GM19467 (cell line): Measurements from ENCODE around the gene RPL35.
"Not testable (repeated sequence)": the region's sequence is repeated elsewhere in the genome, so short reads cannot be mapped to it uniquely, and the experiment has no call there.

Experiments
- ATAC-seq: cut with Tn5 transposase; IDR thresholded peaks from one replicate; pipeline ENCODE4 v1.9.1; 2021; ENCODE audit warnings: mild to moderate bottlenecking, moderate library complexity; ENCODE audit not compliant: unreplicated experiment

The RPL35 gene

DNA sequence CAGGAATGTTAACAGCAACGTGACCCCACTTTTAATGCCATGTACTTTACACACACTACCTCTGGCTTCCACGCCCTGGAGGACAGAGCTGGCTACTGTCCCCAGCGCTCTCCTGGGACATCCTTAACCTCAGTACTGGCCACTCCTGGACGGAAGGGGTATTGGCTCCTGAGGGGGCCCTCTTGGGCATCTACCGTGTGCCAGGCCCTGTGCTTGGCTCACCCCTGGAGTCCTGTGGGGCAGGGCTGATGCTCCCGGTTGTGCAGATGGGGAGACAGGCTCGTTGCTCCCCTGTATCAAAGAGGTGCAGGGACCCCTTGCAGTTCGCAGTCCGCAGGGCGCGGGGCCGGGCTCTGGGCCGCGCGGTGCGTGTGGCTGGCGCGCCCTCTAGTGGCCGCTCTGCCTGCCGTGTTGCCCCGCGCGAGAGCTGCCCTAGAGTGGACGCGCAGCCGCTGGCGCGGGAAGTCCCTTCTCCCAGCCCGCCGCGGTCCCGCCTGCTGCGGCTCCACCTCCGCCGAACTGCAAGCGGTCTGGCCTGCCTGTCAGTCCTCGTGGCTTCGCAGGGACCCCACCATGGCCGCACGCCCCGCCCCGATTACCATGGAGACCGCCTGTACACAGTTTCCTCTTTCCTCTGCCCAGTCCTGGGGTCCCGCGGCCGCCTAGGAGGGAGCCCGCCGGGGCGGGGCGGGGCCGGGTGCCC lies 8.8 kb downstream of the RPL35 start, which contains the start of gene WDR38:
Gene WDR38 (plus strand): TSS at position 632 of the 703 bp plus-strand sequence. CDS start 72 bp downstream, outside the sequence.
- ATAC-seq = peak; percentile 63

DNA sequence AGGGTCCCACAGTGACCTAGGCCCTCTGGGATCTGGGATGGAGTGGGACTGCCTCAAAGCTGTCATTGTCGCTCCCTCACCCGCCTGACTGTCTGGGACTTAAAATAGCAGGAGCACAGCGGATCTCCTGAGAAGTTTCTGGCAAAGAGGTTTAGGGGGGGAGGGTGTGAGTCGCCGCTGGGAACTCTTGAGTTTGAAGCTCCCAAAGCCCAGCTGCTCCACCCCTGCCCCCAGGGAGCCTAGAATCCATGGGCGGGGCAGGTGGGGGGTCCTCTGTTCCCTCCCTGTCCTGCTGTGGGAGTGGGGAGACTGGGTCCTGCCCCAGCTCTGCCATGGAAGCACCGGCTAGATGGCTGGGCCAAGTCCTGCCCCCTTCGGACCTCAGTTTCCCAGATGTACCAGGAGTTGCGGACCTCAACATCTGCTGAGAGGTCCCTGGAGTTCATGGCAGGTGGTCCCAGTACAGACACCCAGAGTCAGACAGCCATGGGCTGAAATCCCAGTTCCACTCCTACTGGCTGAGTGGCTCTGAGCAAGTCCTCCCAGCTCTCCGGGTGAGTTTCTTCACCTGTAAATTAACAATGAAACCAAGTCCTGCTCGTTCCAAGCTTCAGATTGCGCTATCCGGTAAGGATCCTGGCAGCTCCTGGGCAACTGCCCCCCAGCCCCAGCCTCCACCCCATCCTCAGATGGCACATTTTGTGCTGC lies 9.5 kb downstream of the RPL35 start:
- no peak for ATAC-seq

DNA sequence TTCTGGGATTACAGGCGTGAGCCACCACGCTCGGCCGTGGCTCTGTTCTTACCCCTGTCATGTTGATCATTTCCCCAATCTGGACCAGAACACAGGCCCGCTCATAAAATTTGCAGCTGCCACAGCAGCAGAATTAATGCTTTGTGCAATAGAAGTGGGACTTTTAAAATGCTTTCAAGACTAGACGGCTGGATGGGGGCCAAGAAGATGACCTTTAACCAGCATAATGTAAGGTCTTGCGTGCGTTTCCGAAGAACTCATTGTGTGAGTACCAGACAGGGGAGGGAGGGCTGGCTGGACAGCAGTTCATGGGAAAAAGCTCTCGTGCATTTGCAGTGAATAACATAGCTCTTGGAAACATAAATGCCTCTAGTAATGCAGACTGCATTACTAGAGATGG lies 12.0 kb downstream of the RPL35 start:
- ATAC-seq = no peak

DNA sequence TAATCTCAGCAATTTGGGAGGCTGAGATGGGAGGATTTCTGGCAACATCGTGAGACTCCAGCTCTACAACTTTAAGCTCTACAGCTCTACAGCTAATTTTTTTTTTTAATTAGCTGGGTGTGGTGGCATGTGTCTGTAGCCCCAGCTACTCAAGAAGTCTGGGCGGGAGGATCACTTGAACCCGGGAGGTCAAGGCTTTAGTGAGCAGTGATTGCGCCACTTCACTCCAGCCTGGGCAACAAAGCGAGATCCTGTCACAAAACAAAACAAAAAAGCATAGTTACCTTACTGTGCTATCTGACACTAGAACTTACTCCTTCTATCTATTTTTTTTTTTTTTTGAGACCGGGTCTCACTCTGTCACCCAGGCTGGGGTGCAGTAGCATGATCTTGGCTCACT lies 14.8 kb downstream of the RPL35 start:
- no peak for ATAC-seq

DNA sequence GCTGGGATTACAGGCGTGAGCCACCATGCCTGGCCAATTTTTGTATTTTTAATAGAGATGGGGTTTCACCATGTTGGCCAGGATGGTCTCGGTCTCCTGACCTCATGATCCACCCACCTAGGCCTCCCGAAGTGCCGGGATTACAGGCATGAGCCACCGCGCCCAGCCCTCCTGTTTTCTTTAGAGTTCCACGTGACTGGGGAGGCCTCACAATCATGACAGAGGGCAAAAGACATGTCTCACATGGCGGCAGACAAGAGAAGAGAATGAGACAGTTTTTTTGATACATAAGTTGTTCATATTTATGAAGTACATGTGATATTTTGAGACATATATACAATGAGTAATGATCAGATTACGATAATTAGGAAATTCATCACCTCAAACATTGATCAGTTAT lies 15.3 kb downstream of the RPL35 start:
- ATAC-seq = not testable (repeated sequence)

DNA sequence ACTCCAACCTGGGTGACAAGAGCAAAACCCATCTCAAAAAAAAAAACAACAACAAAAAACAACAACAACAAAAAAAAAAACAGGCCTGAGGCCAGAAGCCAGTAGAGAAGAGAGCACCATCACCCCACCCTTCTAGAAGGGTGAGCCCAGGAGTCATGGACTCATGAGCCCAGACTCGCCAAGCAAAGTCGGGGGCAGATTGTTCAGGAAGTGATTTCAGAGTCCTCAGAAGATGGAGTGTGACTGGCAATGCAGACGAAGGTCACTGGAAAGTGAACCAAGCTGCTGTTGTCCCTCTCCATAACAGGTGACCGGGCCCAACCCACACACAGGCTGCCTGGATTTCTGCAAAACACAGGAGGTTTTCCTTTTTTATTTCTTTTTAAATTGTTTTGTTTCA lies 17.5 kb downstream of the RPL35 start:
- ATAC-seq = no peak

DNA sequence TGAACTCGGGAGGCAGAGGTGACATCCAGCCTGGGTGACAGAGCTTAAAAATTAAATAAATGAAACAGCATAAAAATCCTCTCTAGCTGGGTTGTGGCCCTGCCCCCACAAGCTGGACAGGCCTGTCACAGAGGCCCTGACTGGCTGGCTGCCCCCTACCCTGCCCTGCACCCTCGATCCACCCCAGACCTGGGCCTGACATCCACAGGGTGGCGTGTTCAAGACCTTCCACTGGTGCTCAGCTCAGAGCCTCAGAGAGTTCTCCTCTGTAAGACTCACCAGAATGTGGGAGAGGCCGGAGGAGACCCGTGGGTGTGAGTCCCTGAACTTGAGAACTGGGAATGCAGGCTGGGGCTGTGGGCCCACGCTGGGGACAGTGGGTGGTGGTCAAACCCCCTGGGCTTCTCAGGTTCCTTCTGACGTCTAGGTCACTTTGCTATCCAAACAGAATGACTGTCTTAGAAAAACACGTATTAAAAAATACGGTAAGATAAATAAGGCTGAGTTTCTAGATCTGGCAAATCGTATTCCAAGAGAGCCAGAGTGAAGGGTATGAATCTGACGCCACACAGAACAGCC lies 18.2 kb downstream of the RPL35 start:
- ATAC-seq = no peak

DNA sequence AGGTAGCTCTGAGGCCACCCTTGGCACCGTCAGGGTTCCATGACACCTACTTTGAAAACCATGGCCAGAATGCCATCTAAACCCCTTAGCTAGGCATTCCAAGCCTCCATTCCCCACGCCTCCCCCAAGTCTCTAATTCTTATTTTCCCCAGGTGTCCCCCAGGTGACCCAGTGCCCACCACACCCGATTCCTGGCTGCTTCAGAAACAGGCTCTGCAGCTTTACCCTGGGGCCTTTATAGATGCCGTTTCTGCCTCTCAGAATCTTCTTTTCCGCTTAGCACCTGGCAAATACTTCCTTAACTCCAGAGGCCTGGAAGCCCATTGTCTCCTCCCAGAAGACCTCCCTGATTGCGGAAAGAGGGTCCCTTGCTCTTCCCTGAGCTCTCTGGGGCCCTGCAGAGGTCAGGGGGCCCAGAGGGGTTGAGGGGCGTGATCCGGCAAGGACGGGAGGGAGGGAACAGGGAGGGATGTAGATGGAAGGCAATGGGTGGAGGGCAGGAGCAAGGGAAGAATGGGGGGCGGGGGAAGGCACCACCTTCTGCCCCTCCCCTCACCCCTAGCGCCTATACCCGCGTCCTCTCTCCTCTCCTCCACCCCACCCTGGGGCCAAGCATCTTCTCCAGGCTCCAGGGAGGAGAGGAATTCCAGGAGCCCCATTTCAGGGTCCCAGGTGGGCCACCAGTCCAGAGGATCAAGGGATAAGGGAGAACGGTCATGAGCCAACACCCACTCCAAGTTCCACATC lies 20.5 kb downstream of the RPL35 start:
- ATAC-seq = no peak

DNA sequence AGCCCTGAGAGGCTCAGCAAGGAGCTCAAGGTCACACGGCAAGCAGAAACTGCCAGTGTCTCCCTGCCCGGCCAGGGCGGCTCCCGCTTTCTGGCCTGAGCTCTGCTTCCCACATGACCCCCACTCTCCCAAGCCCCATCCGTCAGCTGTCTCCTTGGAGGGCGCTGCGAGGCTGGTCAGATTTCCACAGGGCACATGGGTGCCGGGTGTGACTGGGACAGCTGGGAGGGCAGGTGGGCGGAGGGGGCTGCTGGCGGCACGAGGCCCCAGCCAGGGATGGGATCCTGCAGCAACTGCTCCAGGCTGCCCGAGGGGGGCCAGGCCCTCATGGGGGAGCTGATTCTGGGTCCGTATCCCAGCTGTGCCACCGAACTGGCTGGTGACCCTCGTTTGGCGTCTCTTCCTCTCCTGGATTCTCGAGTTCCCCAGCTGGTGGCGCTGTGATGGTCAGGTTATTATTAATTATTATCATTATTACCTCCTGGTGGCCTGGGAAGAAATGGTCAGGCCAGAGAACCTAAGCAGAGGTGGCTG lies 21.4 kb downstream of the RPL35 start:
- ATAC-seq = no peak

DNA sequence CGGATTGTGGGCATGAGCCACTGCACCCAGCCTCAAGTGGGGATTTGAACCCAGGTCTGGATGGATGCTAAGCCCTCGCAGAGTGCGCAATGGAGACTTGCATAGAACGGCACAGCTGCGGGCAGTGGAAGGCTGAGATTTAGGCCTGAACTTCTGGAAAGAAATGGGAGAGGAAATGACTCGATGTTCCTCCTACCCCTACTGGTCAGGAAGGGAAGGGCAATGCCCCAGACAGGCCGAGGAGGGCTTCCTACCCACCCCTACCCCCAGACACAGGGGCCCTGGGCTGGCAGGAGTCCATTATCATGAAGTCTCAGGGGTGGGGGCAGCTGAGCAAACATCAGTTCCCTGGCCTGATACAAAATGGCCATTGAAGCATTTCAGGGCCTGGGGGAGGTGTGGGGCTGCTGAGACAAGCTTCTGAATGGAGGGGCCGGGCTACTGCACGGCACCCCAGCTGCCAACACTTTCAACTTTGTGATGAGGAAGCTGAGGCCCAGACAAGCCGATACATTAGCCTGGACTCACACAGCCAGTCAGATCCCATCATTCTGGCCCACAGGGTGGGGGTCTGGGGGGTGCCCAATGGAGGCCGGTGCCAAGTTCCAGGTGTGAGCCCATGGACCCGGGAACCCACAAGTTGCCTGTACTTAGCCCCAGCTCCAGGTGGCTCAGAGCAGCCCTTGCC lies 22.0 kb downstream of the RPL35 start:
- ATAC-seq = no peak

DNA sequence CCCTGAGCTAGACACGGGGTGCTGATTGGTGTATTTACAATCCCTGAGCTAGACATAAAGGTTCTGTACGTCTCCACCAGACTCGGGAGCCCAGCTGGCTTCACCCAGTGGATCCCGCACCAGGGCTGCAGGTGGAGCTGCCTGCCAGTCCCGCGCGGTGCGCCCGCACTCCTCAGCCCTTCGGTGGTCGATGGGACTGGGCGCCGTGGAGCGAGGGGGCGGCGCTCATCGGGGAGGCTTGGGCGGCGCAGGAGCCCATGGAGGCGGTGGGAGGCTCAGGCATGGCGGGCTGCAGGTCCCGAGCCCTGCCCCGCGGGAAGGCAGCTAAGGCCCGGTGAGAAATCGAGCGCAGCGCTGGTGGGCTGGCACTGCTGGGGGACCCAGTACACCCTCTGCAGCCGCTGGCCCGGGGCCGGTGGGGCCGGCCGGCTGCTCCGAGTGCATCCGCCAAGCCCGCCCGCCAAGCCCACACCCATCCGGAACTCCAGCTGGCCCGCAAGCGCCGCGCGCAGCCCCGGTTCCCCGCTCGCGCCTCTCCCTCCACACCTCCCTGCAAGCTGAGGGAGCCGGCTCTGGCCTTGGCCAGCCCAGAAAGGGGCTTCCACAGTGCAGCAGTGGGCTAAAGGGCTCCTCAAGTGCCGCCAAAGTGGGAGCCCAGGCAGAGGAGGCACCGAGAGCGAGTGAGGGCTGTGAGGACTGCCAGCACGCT lies 23.0 kb downstream of the RPL35 start:
- ATAC-seq = not testable (repeated sequence)

DNA sequence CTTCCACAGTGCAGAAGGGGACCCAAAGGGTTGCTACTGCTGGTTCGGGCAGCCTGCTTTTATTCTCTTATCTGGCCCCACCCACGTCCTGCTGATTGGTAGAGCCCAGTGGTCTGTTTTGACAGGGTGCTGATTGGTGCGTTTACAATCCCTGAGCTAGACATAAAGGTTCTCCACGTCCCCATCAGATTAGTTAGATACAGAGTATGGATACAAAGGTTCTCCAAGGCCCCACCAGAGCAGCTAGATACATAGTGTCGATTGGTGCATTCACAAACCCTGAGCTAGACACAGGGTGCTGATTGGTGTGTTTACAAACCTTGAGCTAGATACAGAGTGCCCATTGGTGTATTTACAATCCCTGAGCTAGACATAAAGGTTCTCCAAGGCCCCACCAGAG lies 23.6 kb downstream of the RPL35 start:
- ATAC-seq = not testable (repeated sequence)

DNA sequence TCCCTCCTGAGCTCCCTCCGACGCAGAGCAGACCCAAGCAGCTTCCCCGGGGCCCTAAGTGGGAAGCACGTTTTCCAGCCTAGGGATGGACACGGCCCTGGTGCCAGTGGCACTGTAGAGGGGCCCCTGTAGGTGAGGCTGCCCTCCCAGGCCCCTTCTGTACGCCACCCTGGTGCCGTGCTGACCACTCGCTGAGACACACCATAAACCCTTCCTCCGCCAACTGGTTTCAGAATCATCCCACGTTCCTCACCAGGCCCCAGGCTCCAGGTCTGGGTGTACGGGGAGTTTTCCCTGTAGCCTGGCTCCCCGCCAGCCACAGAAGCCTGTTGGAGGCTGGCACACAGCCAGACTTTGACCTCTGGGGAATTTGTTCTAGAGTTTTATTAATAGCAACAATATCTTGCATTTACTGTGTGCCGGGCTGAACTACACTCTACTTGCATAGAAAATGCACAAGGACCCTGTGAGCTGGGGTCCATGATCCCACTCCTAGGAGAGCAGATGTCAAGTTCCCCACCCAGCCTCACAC lies 26.7 kb downstream of the RPL35 start:
- no peak for ATAC-seq

DNA sequence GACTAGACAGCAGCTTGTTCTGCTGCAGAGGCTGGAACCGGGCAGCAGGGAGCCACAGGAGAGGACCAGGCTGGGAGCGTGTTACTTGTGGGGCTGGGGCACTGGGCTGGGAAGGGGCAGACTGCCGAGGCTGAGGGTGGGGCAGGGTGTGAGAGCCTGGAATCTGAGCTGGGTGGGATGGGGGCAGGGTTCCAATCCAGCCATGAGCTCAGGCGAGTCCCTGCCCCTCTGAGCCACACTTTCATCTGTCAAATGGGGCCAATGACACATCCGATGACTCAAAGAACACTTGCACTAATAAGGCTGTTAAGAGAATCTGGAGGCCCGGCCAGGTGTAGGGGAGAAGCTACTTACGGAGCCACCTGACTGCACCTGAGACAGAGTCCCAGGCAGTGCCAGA lies 27.2 kb downstream of the RPL35 start:
- ATAC-seq = no peak

DNA sequence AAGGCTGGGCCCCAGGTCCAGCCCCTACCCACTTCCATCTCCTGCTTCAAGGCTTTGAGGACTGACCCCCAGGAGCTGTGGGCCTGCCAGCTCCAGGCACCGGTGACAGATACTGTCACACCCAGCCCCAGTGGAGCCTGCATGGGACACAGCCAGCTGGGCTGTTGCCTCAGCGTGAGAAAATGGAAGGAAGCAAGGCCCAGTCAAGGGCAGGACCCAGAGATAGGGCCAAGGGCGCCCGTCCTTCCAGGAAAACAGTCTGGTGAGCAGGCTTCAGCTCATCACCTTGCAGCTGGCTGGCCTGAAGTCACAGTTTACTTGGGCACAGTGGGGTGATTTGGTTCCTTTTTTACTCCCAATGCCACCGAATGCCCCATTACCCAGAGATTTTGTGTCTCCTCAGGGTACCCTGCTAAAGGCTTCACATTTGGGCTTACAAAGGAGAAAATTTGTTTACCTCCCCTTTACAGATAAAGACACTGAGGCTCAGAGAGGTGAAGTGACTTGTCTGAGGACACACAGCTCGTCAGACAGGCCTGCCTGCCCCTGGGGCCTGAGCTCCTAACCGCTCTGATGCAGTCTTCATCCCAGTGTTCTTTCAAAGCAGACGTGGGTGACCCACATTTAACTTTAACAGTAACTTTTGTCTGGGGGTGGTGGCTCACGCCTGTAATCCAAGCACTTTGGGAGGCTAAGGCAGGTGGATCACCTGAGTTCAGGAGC lies 30.0 kb downstream of the RPL35 start:
- no peak for ATAC-seq

DNA sequence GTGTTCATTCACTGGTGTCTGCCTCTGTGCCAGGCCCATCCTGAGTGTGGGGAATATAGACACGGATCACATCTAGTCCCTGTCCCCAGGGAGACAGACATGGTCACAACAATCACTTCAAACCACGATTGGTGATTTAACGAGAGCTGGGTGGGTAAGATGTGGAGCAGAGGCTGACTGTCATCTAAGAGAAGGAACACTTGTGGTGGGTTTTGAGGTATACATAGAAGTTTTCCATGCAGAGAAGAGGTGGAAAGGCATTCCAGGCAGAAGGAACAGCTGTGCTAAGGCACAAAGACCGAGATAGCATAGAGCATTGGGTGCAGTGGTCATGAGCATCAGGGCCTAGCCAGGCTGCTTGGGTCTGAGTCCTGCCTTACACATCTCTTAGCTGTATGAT lies 31.2 kb downstream of the RPL35 start:
- ATAC-seq = no peak

DNA sequence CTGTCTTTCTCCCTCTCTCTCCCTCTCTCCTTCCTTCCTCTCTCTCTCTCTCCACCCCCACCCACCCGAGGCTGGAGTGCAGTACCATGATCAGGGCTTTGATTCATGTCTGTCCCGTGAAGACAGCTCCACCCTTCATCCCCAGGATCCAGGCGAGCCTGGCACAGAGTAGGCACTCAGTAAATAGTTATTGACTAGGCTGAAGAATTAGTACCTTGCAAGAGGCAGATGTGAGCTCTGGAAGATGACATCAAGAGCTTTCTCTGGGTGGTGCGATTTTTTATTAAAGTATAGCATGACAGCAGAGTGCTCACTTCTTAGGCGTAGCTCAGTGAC lies 32.5 kb downstream of the RPL35 start:
- ATAC-seq = no peak

DNA sequence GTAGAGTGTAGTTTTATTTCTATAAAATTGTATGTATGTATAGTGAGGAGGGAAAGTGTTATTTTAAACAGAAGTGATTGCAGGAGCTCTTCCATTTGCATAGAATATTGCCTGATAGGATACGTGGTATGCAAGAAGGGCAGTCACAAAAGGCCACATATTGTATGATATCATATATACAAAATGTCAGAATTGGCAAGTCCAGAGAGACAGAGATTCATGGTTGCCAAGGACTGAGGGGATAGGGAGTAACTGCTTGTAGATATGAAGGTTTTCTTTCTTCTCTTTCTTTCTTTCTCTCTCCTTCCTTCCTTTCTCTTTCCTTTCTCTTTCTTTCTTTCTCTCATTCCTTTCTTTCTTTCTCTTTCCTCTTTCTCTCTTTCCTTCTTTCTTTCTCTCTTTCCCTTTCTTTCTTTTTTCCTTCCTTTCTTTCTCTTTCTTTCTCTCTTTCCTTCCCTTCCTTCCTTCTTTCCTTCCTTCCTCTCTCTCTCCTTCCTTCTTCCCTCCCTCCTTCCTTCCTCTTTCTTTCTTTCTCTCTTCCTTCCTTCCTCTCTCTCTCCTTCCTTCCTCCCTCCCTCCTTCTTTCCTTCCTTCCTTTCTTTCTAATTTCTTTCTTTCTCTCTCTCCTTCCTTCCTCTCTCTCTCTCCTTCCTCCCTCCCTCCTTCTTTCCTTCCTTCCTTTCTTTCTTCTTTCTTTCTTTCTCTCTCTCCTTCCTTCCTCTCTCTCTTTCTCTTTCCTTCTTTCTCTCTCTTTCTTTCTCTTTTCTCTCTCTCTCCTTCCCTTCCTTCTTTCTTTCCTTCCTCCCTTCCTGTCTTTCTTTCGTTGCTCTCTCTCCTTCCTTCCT lies 33.0 kb downstream of the RPL35 start:
- no peak for ATAC-seq
